NCI-H2029 treated with DMSO at 0.1 percent for 48 hours (cell line): ENCODE results near the gene EDEM2.
A peak's percentile ranks its signal among the peaks of the same experiment; 100 is the strongest.
"Not testable (repeated sequence)": the region's sequence is repeated elsewhere in the genome, so short reads cannot be mapped to it uniquely, and the experiment has no call there.

Experiments used
- DNase-seq: peaks from one replicate; lab custom pipeline; 2025; lab: John Stamatoyannopoulos, UW

EDEM2 gene, protein sequence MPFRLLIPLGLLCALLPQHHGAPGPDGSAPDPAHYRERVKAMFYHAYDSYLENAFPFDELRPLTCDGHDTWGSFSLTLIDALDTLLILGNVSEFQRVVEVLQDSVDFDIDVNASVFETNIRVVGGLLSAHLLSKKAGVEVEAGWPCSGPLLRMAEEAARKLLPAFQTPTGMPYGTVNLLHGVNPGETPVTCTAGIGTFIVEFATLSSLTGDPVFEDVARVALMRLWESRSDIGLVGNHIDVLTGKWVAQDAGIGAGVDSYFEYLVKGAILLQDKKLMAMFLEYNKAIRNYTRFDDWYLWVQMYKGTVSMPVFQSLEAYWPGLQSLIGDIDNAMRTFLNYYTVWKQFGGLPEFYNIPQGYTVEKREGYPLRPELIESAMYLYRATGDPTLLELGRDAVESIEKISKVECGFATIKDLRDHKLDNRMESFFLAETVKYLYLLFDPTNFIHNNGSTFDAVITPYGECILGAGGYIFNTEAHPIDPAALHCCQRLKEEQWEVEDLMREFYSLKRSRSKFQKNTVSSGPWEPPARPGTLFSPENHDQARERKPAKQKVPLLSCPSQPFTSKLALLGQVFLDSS

DNA sequence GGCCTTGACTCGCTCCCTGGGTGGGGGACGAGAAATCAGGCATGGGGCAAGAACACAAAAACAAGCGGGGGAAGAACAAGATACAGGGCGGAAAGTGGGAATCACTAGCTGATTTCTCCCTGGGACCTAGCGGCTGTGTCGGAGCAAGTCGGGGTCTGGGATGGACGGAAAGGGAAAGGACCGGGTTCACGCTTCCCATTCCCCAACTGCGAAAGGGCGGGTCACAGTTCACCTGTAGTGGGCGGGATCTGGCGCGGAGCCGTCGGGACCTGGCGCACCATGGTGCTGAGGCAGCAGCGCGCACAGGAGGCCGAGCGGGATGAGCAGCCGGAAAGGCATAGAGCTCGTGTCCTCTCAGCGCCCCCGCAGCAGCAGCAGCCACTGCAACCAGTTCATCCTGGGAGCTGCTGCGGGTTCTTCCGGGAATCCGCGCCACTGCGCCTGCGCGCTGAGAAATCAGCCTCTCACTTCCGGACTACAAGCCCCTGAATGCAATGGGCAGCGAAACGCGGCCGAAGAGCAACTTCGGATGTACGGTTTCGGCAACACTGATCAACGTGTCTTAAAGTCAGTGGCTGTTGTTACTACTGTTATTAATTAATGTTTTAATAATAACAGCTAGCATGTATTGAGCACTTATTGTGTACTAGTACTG, at the start of gene EDEM2:
Gene EDEM2 (minus strand): TSS at position 417 of the 655 bp plus-strand sequence. CDS start 78 bp downstream, at position 339.
- peak; percentile 75 for DNase-seq

DNA sequence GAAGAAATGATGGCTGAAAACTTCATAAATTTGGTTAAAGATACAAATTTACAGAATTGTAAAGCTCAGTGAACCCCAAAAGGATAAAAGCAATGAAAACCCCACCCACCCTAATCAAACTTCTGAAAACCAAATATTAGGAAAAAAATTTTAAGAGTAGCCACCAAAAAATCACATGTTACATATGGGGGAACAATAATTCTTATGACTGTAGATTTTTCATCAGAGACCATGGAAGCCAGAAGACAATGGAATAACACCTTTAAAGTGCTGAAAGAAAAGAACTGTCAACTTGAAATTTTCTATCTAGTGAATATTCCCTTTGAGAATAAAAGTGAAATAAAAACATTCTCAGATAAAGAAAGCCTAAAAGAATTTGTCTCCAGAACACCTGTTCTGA, 49.2 kb upstream of the EDEM2 start:
- no peak for DNase-seq

DNA sequence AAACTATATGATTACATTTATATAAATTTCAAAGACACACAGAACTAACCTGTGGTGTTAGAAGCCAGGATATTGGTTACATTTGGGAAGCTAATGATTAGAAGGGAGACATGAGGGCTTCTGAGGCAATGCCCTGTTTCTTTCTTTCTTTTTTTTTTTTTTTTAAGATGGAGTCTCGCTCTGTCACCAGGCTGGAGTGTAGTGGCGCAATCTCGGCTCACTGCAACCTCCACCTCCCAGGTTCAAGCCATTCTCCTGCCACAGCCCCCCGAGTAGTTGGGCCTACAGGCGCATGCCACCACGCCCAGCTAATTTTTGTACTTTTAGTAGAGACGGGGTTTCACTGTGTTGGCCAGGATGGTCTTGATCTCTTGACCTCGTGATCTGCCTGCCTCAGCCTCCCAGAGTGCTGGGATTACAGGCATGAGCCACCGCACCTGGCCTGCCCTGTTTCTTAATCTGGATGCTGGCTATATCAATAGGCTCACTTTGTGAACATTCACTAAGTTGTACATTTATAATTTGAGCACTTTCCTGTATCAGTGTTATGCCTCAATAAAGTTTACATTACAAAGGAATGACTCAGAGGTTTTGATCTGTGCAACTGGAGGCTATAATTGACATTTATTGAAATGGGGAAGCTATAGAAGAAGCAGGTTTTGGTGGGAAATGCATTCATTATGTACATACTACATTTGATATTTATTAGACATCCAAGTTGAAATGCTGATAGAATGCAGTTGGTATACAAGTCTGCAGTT, 46.1 kb upstream of the EDEM2 start:
- DNase-seq: not testable (repeated sequence)

DNA sequence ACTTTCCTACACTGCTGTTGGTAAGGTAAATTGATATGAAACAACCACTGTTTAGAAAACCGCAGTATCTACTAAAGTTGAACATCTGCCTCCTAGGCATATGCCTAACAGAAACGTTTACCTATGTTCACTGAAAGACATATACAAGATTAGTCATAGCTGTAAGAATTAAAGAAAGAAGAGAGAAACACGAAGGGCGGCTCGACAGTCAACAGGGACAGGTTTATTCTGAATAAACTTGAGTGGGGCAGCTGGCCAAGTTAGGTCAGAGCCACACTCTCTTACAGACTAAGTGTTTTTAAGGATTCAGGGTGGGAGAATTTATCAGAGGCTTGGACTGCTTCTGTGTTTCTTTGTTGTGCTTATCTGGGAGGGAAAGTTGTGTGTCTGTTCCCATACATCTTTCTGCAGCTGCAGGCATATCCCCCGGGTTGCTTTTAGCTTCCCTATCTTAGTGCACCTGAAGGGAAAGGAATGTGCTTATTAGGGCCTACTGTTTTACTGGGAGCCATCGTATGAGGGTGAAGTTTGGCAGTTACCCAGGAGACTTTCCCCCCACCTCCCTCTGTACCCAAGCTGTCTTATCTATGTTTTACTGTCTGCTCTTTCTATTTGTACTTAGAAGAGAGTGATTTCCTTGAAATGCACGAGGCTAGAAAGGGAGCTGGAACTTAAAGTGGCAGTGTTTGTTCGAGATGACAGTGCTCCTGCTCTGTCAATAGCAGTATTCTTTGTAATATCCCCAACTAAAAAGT, 45.2 kb upstream of the EDEM2 start:
- no peak for DNase-seq

DNA sequence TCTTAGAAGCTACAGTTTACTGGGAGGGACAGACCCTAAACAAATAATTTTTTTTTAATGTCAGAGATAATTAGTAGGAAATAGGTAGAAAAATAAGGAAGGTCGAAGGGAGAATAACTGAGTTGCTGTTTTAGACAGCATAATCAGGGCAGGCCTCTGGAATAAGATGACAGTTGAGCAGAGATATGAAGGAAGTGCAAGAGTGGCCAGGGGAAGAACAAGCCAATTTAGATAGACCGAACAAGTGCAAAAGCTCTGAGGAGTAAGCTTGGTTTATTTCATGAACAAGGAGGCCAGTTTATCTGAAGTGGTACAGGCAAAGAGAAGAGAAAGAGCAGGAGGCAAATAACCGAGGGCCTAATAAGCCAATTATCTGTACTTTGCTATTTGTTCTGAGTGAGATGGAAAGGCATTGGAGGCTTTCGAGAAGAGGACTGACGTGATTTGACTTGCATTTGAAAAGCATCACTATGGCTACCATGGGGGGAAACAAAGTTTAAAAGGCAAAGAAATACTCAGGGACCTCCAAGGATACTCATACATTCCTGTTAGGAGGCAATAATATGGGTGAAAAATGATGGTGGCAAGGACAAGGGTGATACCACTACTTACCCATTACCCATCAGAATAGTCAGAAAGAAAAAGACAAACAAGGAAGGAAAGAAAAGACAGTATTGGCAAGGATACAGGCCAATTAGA, 44.4 kb upstream of the EDEM2 start:
- DNase-seq: no peak

- DNase-seq: no peak
Measured at GRCh38 chr20:35190556-35190955, 43.4 kb upstream of the EDEM2 start.

DNA sequence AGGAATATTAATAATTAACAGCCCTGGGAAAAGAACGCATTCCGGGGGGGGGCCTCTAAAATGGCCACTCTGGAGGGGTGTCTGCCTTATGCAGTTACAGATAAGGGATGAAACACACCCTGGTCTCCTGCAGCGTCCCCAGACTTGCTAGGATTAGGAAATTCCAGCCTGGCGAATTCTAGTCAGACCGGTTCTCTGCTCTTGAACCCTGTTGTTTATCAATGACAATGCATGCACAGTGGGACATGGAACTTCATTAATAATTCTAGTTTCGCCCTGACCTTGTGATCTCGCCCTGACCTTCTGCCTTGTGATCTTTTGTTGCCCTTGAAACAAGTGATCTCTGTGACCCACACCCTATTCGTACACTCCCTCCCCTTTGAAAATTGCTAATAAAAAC, 42.1 kb upstream of the EDEM2 start:
- not testable (repeated sequence) for DNase-seq

- no peak for DNase-seq
Measured at GRCh38 chr20:35187584-35188190, 40.6 kb upstream of the EDEM2 start.

- not testable (repeated sequence) for DNase-seq
Measured at GRCh38 chr20:35186691-35187289, 39.7 kb upstream of the EDEM2 start.

GRCh38 chr20:35181731-35182130, 34.6 kb upstream of the EDEM2 start:
- no peak for DNase-seq

DNA sequence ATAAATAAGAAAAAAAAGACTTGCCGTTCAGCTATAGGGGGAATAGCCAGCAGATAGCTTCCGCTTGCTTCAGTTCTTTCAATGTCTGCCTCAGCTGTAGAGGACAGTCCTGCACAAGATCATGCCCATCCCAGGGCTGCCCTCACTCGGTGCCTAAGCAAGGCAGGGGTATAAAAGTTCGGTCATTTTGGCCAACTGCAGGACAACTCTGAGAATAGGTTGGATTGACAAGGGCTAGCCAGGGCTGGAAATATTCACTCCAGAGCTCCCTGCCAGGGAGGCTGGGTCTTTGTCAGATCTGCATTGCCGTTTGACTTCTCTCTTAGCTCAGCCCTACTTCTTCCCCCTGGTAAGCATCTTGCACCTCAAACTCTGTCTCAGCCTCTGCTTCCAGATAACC, 33.1 kb upstream of the EDEM2 start:
- DNase-seq: no peak

- DNase-seq: no peak
Measured at GRCh38 chr20:35179292-35180212, 32.4 kb upstream of the EDEM2 start.

- DNase-seq: no peak
Measured at GRCh38 chr20:35176132-35176531, 29.0 kb upstream of the EDEM2 start.

GRCh38 chr20:35174458-35175216, 27.5 kb upstream of the EDEM2 start:
- DNase-seq: no peak

- DNase-seq: no peak
Measured at GRCh38 chr20:35173576-35174192, 26.5 kb upstream of the EDEM2 start.

GRCh38 chr20:35172434-35172806, 25.3 kb upstream of the EDEM2 start:
- DNase-seq: no peak

DNA sequence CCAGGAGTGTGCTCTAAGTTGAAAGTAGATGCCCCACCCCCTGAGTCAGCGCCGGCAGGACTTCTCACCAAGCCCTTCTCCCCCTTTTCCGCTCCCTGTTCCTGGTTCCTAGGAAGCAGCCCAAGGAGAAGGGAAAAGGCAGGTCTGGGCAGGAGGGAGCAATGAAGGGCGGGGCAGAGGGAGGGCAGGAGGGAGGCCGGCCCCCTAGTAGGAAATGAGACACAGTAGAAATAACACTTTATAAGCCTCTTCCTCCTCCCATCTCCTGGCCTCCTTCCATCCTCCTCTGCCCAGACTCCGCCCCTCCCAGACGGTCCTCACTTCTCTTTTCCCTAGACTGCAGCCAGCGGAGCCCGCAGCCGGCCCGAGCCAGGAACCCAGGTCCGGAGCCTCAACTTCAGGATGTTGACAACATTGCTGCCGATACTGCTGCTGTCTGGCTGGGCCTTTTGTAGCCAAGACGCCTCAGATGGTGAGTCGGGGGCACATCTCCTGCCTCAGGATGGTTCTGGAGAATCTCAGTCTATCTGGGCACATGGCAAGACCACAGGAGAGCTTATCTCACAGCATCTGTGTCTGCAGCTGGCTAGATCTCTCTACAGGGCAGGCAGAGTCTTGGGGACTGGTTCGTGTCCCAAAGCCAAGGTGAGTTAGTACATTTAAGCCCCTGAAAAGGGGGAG, 24.8 kb upstream of the EDEM2 start, which contains the start of gene PROCR:
Gene PROCR (plus strand): TSS at position 320 of the 681 bp plus-strand sequence. CDS start 83 bp downstream, at position 403.
- DNase-seq: peak; percentile 73
